H9 (cell line): ENCODE measurements around the gene ETV5. TPM values are rescaled to one million over a fixed set of nuclear protein-coding genes. Genes with fewer than 3 reads are reported as not detected.

ENCODE experiments used
- DNase-seq: peaks from one replicate; pipeline ENCODE4 v3.0.0-alpha.2; 2017
- H2AFZ ChIP-seq: one replicate; pipeline ENCODE4 v1.6.1; 2013; ENCODE audit warnings: mild to moderate bottlenecking, low read length, control low read depth, moderate library complexity
- H2AK5ac ChIP-seq: 2 replicates; pipeline ENCODE4 v1.6.1; 2013; ENCODE audit warnings: low read length, control low read depth, mixed read lengths; ENCODE audit not compliant: insufficient read length
- H2BK120ac ChIP-seq: one replicate; pipeline ENCODE4 v1.6.1; 2013; ENCODE audit warnings: low read depth, mild to moderate bottlenecking, low read length, control low read depth, inconsistent platforms; ENCODE audit not compliant: poor library complexity, severe bottlenecking
- H2BK12ac ChIP-seq: 2 replicates; pipeline ENCODE4 v1.6.1; 2013; ENCODE audit warnings: low read length, control low read depth, mixed read lengths, low read depth; ENCODE audit not compliant: insufficient read length
- H2BK15ac ChIP-seq: 2 replicates; pipeline ENCODE4 v1.6.1; 2013; ENCODE audit warnings: low read depth, low read length, control low read depth
- H2BK20ac ChIP-seq: one replicate; pipeline ENCODE4 v1.6.1; 2013; ENCODE audit warnings: low read depth, mild to moderate bottlenecking, low read length, control low read depth, inconsistent platforms; ENCODE audit not compliant: poor library complexity, severe bottlenecking
- H2BK5ac ChIP-seq: 2 replicates; pipeline ENCODE4 v1.6.1; 2013; ENCODE audit warnings: low read length, control low read depth, mixed read lengths; ENCODE audit not compliant: insufficient read length
- H3K14ac ChIP-seq: 2 replicates; pipeline ENCODE4 v1.6.1; 2013; ENCODE audit warnings: low read length, control low read depth; ENCODE audit not compliant: insufficient read depth
- H3K18ac ChIP-seq: 2 replicates; pipeline ENCODE4 v1.6.1; 2013; ENCODE audit warnings: low read depth, mild to moderate bottlenecking, mixed read lengths, low read length, control low read depth; ENCODE audit not compliant: insufficient read length
- H3K23ac ChIP-seq: 2 replicates; pipeline ENCODE4 v1.6.1; 2013; ENCODE audit warnings: low read length, control low read depth, mixed read lengths, low read depth; ENCODE audit not compliant: insufficient read length
- H3K23me2 ChIP-seq: 2 replicates; pipeline ENCODE4 v1.6.1; 2013; ENCODE audit warnings: low read depth, mild to moderate bottlenecking, mixed read lengths, low read length, control low read depth; ENCODE audit not compliant: insufficient read length, poor library complexity, severe bottlenecking
- H3K27ac ChIP-seq: 2 replicates; pipeline ENCODE4 v1.5.1; 2013; ENCODE audit warnings: low read length, control low read depth, mixed read lengths, low read depth; ENCODE audit not compliant: insufficient read length
- H3K27me3 ChIP-seq: 2 replicates; pipeline ENCODE4 v1.6.1; 2013; ENCODE audit warnings: low read length, control low read depth, inconsistent platforms; ENCODE audit not compliant: insufficient read depth
- H3K4ac ChIP-seq: 2 replicates; pipeline ENCODE4 v1.6.1; 2013; ENCODE audit warnings: low read depth, mild to moderate bottlenecking, control low read depth, inconsistent platforms, low read length, moderate library complexity
- H3K4me1 ChIP-seq: 2 replicates; pipeline ENCODE4 v1.6.1; 2013; ENCODE audit warnings: low read length, control low read depth, inconsistent platforms; ENCODE audit not compliant: insufficient read depth
- H3K4me2 ChIP-seq: 2 replicates; pipeline ENCODE4 v1.6.1; 2013; ENCODE audit warnings: low read length, control low read depth, mixed read lengths; ENCODE audit not compliant: insufficient read length, insufficient read depth
- H3K56ac ChIP-seq: 2 replicates; pipeline ENCODE4 v1.6.1; 2013; ENCODE audit warnings: low read depth, mild to moderate bottlenecking, mixed read lengths, low read length, control low read depth; ENCODE audit not compliant: insufficient read length
- H3K79me1 ChIP-seq: 2 replicates; pipeline ENCODE4 v1.6.1; 2013; ENCODE audit warnings: low read depth, mild to moderate bottlenecking, moderate library complexity, low read length, control low read depth, inconsistent platforms; ENCODE audit not compliant: insufficient read depth, poor library complexity, severe bottlenecking
- H3K79me2 ChIP-seq: 2 replicates; pipeline ENCODE4 v1.6.1; 2013; ENCODE audit warnings: low read length, control low read depth, inconsistent platforms; ENCODE audit not compliant: insufficient read depth
- H3K9ac ChIP-seq: 2 replicates; pipeline ENCODE4 v1.6.1; 2013; ENCODE audit warnings: low read length, control low read depth, mixed read lengths; ENCODE audit not compliant: insufficient read length; ENCODE audit errors: extremely low read depth
- H3K9me3 ChIP-seq: one replicate; pipeline ENCODE4 v1.6.1; 2013; ENCODE audit warnings: low read depth, low read length, inconsistent platforms; ENCODE audit not compliant: control insufficient read depth
- H3T11ph ChIP-seq: one replicate; pipeline ENCODE4 v1.6.1; 2013; ENCODE audit warnings: mild to moderate bottlenecking, low read length, control low read depth, inconsistent platforms
- H4K20me1 ChIP-seq: one replicate; pipeline ENCODE4 v1.6.1; 2013; ENCODE audit not compliant: control insufficient read depth, insufficient read length, insufficient read depth
- H4K5ac ChIP-seq: 2 replicates; pipeline ENCODE4 v1.6.1; 2013; ENCODE audit warnings: low read depth, mild to moderate bottlenecking, mixed read lengths, low read length, control low read depth; ENCODE audit not compliant: insufficient read length
- H4K8ac ChIP-seq: replicated peaks from 2 replicates; pipeline ENCODE4 v1.6.1; 2013; ENCODE audit warnings: low read length, control low read depth, mixed read lengths, low read depth; ENCODE audit not compliant: insufficient read length
- H4K91ac ChIP-seq: 2 replicates; pipeline ENCODE4 v1.6.1; 2013; ENCODE audit warnings: low read depth, mild to moderate bottlenecking, moderate library complexity, mixed read lengths, low read length, control low read depth; ENCODE audit not compliant: insufficient read length
- H3K27ac Mint-ChIP-seq, 3 experiments: 2 replicates in 2 of 3; 3 replicates in 1 of 3; pipeline ENCODE4 v1.8.0; 2020 to 2021; ENCODE audit warnings: mixed read lengths in 3 of 3, mild to moderate bottlenecking in 1 of 3, moderate library complexity in 1 of 3
- H3K27me3 Mint-ChIP-seq: 2 replicates; pipeline ENCODE4 v1.8.0; 2021; ENCODE audit warnings: low read depth, mild to moderate bottlenecking, moderate library complexity, mixed read lengths
- H3K36me3 Mint-ChIP-seq, 3 experiments: 2 replicates in 2 of 3; 3 replicates in 1 of 3; pipeline ENCODE4 v1.8.0; 2020 to 2021; ENCODE audit warnings: low read depth in 3 of 3, mixed read lengths in 3 of 3; ENCODE audit not compliant: insufficient read depth in 1 of 3
- H3K4me1 Mint-ChIP-seq, 2 experiments: 2 replicates each; pipeline ENCODE4 v1.8.0; 2020; ENCODE audit warnings: mixed read lengths in 2 of 2
- H3K4me3 Mint-ChIP-seq, 2 experiments: 2 replicates in 1 of 2; 3 replicates in 1 of 2; pipeline ENCODE4 v1.8.0; 2020 to 2021; ENCODE audit warnings: mild to moderate bottlenecking in 2 of 2, mixed read lengths in 2 of 2, moderate library complexity in 1 of 2
- H3K9me3 Mint-ChIP-seq, 2 experiments: 2 replicates in 1 of 2; 3 replicates in 1 of 2; pipeline ENCODE4 v1.8.0; 2020; ENCODE audit warnings: mild to moderate bottlenecking in 2 of 2, mixed read lengths in 2 of 2, moderate library complexity in 1 of 2
- WGBS: extraction: QIAGEN DNeasy Blood & Tissue Kit; methylation state at CpG from one replicate; pipeline ENCODE4 v1.1.7; 2013; ENCODE audit warnings: missing lambda C conversion rate, low lambda C conversion rate, mixed read lengths; ENCODE audit not compliant: insufficient read length; ENCODE audit errors: extremely low coverage; 5-methylcytosine and 5-hydroxymethylcytosine counted together
- total RNA-seq: library from RNA; stranded (reverse); gene quantifications from 2 replicates; pipeline ENCODE4 v1.2.1, GENCODE V29; 2021
- TF ChIP-seq, protein P1 (sequence below): fragments of 200-600 bp; sonication (generic); conservative IDR thresholded peaks from 3 replicates; pipeline ENCODE4 v1.8.0; 2021; ENCODE audit warnings: antibody characterized with exemption, mild to moderate bottlenecking

The ETV5 gene
- total RNA-seq, 1 experiment from 2014 or later, result 7.7 TPM

DNA sequence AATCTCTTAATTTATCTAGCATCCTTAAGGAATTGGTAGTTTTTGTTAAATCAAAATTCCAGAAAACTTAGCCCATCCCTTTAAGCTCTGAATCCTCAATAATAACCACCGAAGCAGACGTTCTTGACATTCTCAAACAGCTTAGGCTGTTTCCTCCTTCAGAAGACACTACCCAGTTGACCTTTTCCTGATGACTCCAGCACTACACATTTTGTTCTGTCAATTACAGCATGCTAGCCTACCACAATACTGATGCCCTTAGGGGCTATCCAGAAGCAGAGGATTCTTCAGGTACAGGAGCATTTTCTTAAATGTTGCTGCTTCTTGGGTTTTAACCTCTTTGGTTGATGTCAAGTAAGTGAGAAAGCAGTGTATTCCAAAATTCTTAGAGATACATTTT lies 33.4 kb downstream of the ETV5 start:
- no peak overlapping the region for H2BK5ac ChIP-seq

More for the DNA sequence above, 33.4 kb downstream of the ETV5 start:
- no peak overlapping the region for H2BK12ac ChIP-seq
- H3K9me3 ChIP-seq, result no peaks in the 10 kb centered on the region
- no peak overlapping the region for H2AFZ ChIP-seq
- H2BK20ac ChIP-seq, result no peak overlapping the region
- H3K56ac ChIP-seq, result no peak overlapping the region
- H4K91ac ChIP-seq, result no peak overlapping the region
- no peaks in the 10 kb centered on the region for H3K23me2 ChIP-seq
- H3K27ac ChIP-seq, result no peak overlapping the region
- no peak overlapping the region for H3T11ph ChIP-seq
- no peak overlapping the region for H2AK5ac ChIP-seq
- H3K14ac ChIP-seq, result no peak overlapping the region
- Mint-ChIP-seq H3K27ac (0 out of 7 replicates have a peak overlapping the region, but pooled peaks of 1 of the 3 experiments have one; percentile 11), H3K27me3 (no peaks in the 10 kb centered on the region), H3K4me1 (peaks cover 11 to 28% of the 10 kb centered on the region in 2 experiments), H3K4me3 (no peak overlapping the region), H3K9me3 (no peaks in the 10 kb centered on the region; a peak in 1 of 5 replicates), H3K36me3 (peaks cover 0 to 48% (median 3%) of the 10 kb centered on the region in 3 experiments; a peak in 6 of 7 replicates)
- peaks cover 4% of the 10 kb centered on the region; the same call in 1 of the 2 replicates for H3K4me1 ChIP-seq
- H3K79me2 ChIP-seq, result no peaks in the 10 kb centered on the region
- DNase-seq, result no peak
- no CpG with 5 or more reads among the region's 2 CpGs for WGBS
- H3K9ac ChIP-seq, result no peak overlapping the region
- no peaks in the 10 kb centered on the region for H4K20me1 ChIP-seq
- TF ChIP-seq, protein P1, sequence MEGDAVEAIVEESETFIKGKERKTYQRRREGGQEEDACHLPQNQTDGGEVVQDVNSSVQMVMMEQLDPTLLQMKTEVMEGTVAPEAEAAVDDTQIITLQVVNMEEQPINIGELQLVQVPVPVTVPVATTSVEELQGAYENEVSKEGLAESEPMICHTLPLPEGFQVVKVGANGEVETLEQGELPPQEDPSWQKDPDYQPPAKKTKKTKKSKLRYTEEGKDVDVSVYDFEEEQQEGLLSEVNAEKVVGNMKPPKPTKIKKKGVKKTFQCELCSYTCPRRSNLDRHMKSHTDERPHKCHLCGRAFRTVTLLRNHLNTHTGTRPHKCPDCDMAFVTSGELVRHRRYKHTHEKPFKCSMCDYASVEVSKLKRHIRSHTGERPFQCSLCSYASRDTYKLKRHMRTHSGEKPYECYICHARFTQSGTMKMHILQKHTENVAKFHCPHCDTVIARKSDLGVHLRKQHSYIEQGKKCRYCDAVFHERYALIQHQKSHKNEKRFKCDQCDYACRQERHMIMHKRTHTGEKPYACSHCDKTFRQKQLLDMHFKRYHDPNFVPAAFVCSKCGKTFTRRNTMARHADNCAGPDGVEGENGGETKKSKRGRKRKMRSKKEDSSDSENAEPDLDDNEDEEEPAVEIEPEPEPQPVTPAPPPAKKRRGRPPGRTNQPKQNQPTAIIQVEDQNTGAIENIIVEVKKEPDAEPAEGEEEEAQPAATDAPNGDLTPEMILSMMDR, result no peak
- H4K5ac ChIP-seq, result no peak overlapping the region
- no peak overlapping the region for H3K4ac ChIP-seq
- H4K8ac ChIP-seq, result no peak overlapping the region
- H3K79me1 ChIP-seq, result no peaks in the 10 kb centered on the region
- H3K27me3 ChIP-seq, result no peaks in the 10 kb centered on the region
- H2BK15ac ChIP-seq, result no peak overlapping the region
- H2BK120ac ChIP-seq, result no peak overlapping the region
- no peak overlapping the region for H3K4me2 ChIP-seq
- no peak overlapping the region for H3K18ac ChIP-seq
- no peak overlapping the region for H3K23ac ChIP-seq
